ENCODE results near the gene SALL4. TPM values are rescaled to one million over a fixed set of nuclear protein-coding genes. Genes with fewer than 3 reads are reported as not detected.

SALL4 gene
- total and polyA plus RNA-seq, 2 experiments from 2014 or later, result 122 to 227 TPM

DNA sequence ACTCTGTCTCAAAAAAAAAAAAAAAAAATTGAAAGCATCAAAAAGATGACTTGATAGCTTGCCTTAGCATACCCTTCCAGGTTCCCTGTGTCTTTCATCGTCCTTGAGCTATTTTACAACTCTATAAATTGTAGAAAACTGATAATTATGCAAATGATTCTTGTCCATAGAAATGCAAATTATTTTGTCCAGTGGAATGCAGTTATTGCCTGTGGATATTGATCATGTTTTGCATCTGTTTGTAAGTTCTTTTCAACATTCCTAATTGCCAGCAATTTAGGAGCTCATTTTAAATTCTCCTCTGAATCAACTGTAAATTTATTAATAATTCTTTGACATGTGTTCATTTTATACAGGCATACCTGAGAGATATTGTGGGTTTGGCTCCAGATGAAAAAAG is 27.1 kb downstream of the SALL4 start (continued):
- TF ChIP-seq EZH2phosphoT487 (IDR thresholded peaks at IDR 0.05; ENCODE audit: unreplicated experiment) (no peak), JUNB (IDR thresholded peaks at IDR 0.05; ENCODE audit: unreplicated experiment) (no peak), EZH2 (IDR thresholded peaks at IDR 0.05; ENCODE audit: low read depth, unreplicated experiment) (no peak), ZNF114 (CRISPR knock-in tag; IDR thresholded peaks at IDR 0.05) (no peak)

DNA sequence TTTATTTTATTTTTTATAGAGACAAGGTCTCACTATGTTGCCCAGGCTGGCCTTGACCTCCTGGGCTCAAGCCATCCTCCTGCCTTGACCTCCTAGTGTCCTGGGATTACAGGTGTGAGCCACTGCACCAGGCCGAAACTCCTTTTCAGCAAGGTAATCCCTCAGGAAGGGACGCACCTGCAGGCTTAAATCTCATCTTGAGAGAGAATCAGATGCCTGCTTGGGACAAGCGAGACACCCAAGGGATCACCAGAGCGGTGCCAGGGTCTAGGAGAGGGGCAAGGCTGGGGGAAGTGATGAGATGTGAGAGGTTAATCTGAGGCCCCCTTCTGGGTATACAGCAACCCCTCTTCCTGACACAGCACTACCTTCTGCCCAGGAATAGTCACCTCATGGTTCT is 30.1 kb downstream of the SALL4 start:
- DNase-seq (ENCODE audit: low spot score), result no peak
- no peak for ATAC-seq

More for the DNA sequence above, 30.1 kb downstream of the SALL4 start:
- peaks cover 7% of the 10 kb centered on the region; the same call in 1 of the 2 replicates for H3K27me3 ChIP-seq (ENCODE audit: insufficient read depth)
- H3F3A ChIP-seq (replicated peaks; ENCODE audit: low read depth), result peaks cover 12% of the 10 kb centered on the region; the same call in 1 of the 2 replicates
- Mint-ChIP-seq H3K27me3 (ENCODE audit: insufficient read depth, low read depth, poor library complexity) (peaks cover 9% of the 10 kb centered on the region), H3K4me3 (no peak overlapping the region), H3K9me3 (no peaks in the 10 kb centered on the region), H3K27ac (no peak overlapping the region), H3K4me1 (peaks cover 4% of the 10 kb centered on the region; the same call in 2 of the 3 replicates), H3K36me3 (ENCODE audit: low read depth) (no peaks in the 10 kb centered on the region; the same call in 2 of the 3 replicates)
- no peak overlapping the region for H3K27ac ChIP-seq (ENCODE audit: low read depth)
- no peak overlapping the region for H3K4me3 ChIP-seq
- no peak overlapping the region for H3K4me2 ChIP-seq
- H2AFZ ChIP-seq, result no peak overlapping the region
- no peaks in the 10 kb centered on the region for H3K4me1 ChIP-seq (ENCODE audit: insufficient read depth)
- H3K36me3 ChIP-seq (ENCODE audit: insufficient read depth), result no peaks in the 10 kb centered on the region; the same call in 1 of the 2 replicates
- H4K20me1 ChIP-seq (replicated peaks; ENCODE audit: insufficient read depth), result no peaks in the 10 kb centered on the region; the same call in 1 of the 2 replicates
- H3K9me2 ChIP-seq (ENCODE audit: insufficient read depth), result no peaks in the 10 kb centered on the region
- TF ChIP-seq STAT1 (IDR thresholded peaks at IDR 0.05; ENCODE audit: unreplicated experiment), result no peak
- TF ChIP-seq, protein P1, sequence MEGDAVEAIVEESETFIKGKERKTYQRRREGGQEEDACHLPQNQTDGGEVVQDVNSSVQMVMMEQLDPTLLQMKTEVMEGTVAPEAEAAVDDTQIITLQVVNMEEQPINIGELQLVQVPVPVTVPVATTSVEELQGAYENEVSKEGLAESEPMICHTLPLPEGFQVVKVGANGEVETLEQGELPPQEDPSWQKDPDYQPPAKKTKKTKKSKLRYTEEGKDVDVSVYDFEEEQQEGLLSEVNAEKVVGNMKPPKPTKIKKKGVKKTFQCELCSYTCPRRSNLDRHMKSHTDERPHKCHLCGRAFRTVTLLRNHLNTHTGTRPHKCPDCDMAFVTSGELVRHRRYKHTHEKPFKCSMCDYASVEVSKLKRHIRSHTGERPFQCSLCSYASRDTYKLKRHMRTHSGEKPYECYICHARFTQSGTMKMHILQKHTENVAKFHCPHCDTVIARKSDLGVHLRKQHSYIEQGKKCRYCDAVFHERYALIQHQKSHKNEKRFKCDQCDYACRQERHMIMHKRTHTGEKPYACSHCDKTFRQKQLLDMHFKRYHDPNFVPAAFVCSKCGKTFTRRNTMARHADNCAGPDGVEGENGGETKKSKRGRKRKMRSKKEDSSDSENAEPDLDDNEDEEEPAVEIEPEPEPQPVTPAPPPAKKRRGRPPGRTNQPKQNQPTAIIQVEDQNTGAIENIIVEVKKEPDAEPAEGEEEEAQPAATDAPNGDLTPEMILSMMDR (conservative IDR thresholded peaks at IDR 0.05; ENCODE audit: low read depth in 2 of 2), result no peak
- no peak for TF ChIP-seq CREB1 (CRISPR knock-in tag; IDR thresholded peaks at IDR 0.05; ENCODE audit: low read depth)
- TF ChIP-seq, protein P2, sequence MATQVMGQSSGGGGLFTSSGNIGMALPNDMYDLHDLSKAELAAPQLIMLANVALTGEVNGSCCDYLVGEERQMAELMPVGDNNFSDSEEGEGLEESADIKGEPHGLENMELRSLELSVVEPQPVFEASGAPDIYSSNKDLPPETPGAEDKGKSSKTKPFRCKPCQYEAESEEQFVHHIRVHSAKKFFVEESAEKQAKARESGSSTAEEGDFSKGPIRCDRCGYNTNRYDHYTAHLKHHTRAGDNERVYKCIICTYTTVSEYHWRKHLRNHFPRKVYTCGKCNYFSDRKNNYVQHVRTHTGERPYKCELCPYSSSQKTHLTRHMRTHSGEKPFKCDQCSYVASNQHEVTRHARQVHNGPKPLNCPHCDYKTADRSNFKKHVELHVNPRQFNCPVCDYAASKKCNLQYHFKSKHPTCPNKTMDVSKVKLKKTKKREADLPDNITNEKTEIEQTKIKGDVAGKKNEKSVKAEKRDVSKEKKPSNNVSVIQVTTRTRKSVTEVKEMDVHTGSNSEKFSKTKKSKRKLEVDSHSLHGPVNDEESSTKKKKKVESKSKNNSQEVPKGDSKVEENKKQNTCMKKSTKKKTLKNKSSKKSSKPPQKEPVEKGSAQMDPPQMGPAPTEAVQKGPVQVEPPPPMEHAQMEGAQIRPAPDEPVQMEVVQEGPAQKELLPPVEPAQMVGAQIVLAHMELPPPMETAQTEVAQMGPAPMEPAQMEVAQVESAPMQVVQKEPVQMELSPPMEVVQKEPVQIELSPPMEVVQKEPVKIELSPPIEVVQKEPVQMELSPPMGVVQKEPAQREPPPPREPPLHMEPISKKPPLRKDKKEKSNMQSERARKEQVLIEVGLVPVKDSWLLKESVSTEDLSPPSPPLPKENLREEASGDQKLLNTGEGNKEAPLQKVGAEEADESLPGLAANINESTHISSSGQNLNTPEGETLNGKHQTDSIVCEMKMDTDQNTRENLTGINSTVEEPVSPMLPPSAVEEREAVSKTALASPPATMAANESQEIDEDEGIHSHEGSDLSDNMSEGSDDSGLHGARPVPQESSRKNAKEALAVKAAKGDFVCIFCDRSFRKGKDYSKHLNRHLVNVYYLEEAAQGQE (IDR thresholded peaks at IDR 0.05; ENCODE audit: unreplicated experiment), result no peak
- no peak for TF ChIP-seq POLR2AphosphoS5 (IDR thresholded peaks at IDR 0.05; ENCODE audit: low read depth)
- no peak for TF ChIP-seq JUNB (IDR thresholded peaks at IDR 0.05; ENCODE audit: unreplicated experiment)
- no peak for TF ChIP-seq ZNF331 (CRISPR knock-in tag; IDR thresholded peaks at IDR 0.05; ENCODE audit: low read depth)
- TF ChIP-seq, protein P3, sequence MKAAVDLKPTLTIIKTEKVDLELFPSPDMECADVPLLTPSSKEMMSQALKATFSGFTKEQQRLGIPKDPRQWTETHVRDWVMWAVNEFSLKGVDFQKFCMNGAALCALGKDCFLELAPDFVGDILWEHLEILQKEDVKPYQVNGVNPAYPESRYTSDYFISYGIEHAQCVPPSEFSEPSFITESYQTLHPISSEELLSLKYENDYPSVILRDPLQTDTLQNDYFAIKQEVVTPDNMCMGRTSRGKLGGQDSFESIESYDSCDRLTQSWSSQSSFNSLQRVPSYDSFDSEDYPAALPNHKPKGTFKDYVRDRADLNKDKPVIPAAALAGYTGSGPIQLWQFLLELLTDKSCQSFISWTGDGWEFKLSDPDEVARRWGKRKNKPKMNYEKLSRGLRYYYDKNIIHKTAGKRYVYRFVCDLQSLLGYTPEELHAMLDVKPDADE (IDR thresholded peaks at IDR 0.05), result no peak
- no peak for TF ChIP-seq EZH2phosphoT487 (IDR thresholded peaks at IDR 0.05; ENCODE audit: unreplicated experiment)
- TF ChIP-seq NANOG (IDR thresholded peaks at IDR 0.05; ENCODE audit: borderline replicate concordance), result no peak
- TF ChIP-seq, protein P4, sequence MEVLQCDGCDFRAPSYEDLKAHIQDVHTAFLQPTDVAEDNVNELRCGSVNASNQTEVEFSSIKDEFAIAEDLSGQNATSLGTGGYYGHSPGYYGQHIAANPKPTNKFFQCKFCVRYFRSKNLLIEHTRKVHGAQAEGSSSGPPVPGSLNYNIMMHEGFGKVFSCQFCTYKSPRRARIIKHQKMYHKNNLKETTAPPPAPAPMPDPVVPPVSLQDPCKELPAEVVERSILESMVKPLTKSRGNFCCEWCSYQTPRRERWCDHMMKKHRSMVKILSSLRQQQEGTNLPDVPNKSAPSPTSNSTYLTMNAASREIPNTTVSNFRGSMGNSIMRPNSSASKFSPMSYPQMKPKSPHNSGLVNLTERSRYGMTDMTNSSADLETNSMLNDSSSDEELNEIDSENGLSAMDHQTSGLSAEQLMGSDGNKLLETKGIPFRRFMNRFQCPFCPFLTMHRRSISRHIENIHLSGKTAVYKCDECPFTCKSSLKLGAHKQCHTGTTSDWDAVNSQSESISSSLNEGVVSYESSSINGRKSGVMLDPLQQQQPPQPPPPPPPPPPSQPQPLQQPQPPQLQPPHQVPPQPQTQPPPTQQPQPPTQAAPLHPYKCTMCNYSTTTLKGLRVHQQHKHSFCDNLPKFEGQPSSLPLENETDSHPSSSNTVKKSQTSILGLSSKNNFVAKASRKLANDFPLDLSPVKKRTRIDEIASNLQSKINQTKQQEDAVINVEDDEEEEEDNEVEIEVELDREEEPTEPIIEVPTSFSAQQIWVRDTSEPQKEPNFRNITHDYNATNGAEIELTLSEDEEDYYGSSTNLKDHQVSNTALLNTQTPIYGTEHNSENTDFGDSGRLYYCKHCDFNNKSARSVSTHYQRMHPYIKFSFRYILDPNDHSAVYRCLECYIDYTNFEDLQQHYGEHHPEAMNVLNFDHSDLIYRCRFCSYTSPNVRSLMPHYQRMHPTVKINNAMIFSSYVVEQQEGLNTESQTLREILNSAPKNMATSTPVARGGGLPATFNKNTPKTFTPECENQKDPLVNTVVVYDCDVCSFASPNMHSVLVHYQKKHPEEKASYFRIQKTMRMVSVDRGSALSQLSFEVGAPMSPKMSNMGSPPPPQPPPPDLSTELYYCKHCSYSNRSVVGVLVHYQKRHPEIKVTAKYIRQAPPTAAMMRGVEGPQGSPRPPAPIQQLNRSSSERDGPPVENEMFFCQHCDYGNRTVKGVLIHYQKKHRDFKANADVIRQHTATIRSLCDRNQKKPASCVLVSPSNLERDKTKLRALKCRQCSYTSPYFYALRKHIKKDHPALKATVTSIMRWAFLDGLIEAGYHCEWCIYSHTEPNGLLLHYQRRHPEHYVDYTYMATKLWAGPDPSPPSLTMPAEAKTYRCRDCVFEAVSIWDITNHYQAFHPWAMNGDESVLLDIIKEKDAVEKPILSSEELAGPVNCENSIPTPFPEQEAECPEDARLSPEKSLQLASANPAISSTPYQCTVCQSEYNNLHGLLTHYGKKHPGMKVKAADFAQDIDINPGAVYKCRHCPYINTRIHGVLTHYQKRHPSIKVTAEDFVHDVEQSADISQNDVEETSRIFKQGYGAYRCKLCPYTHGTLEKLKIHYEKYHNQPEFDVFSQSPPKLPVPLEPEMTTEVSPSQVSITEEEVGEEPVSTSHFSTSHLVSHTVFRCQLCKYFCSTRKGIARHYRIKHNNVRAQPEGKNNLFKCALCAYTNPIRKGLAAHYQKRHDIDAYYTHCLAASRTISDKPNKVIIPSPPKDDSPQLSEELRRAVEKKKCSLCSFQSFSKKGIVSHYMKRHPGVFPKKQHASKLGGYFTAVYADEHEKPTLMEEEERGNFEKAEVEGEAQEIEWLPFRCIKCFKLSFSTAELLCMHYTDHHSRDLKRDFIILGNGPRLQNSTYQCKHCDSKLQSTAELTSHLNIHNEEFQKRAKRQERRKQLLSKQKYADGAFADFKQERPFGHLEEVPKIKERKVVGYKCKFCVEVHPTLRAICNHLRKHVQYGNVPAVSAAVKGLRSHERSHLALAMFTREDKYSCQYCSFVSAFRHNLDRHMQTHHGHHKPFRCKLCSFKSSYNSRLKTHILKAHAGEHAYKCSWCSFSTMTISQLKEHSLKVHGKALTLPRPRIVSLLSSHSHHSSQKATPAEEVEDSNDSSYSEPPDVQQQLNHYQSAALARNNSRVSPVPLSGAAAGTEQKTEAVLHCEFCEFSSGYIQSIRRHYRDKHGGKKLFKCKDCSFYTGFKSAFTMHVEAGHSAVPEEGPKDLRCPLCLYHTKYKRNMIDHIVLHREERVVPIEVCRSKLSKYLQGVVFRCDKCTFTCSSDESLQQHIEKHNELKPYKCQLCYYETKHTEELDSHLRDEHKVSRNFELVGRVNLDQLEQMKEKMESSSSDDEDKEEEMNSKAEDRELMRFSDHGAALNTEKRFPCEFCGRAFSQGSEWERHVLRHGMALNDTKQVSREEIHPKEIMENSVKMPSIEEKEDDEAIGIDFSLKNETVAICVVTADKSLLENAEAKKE (CRISPR knock-in tag; IDR thresholded peaks at IDR 0.05), result no peak
- no peak for TF ChIP-seq ZNF114 (CRISPR knock-in tag; IDR thresholded peaks at IDR 0.05)
- TF ChIP-seq EZH2 (IDR thresholded peaks at IDR 0.05; ENCODE audit: low read depth, unreplicated experiment), result no peak
- no peaks in the 10 kb centered on the region for H3K79me2 ChIP-seq (replicated peaks; ENCODE audit: insufficient read depth)

Data from GM23338 (cell line).